HEK293 (cell line): ENCODE results near the gene SERPINI1.

ENCODE experiments used
- CTCF ChIA-PET: fragments of 350-600 bp; formaldehyde crosslinking; extraction: SDS; loops from one replicate; lab custom pipeline; 2021; ENCODE audit warnings: antibody characterized with exemption; lab: Yijun Ruan, JAX
- POLR2A ChIA-PET: fragments of 300-600 bp; formaldehyde crosslinking; extraction: SDS; loops from one replicate; lab custom pipeline; 2020; ENCODE audit warnings: antibody characterized with exemption, inconsistent platforms; lab: Yijun Ruan, JAX
- H3K27ac ChIP-seq: fragments of 200-500 bp; sonication (Bioruptor generic); 2 replicates; pipeline ENCODE4 v1.5.1; 2014; ENCODE audit warnings: low read depth, low read length, control low read depth, inconsistent platforms; ENCODE audit errors: extremely low read depth
- H3K36me3 ChIP-seq, 2 experiments: fragments of 200-500 bp in 1 of 2; sonication (Bioruptor generic) in 1 of 2; 1 replicate in 1 of 2; 2 replicates in 1 of 2; pipeline ENCODE4 v1.5.1; 2014 to 2017; ENCODE audit warnings: inconsistent platforms in 2 of 2, low read length in 2 of 2; ENCODE audit not compliant: control insufficient read depth in 2 of 2, insufficient read depth in 1 of 2
- H3K4me1 ChIP-seq: fragments of 200-500 bp; sonication (Bioruptor generic); 2 replicates; pipeline ENCODE4 v1.5.1; 2014; ENCODE audit warnings: mild to moderate bottlenecking, low read length, inconsistent platforms; ENCODE audit not compliant: control insufficient read depth, insufficient read depth
- H3K4me3 ChIP-seq: 2 replicates; pipeline ENCODE4 v1.5.1; 2011; ENCODE audit warnings: low read depth, mild to moderate bottlenecking, control low read depth, low read length, moderate library complexity
- H3K9me3 ChIP-seq: fragments of 200-500 bp; sonication (Bioruptor generic); 2 replicates; pipeline ENCODE4 v1.5.1; 2014; ENCODE audit warnings: low read depth, low read length, inconsistent platforms; ENCODE audit not compliant: control insufficient read depth, insufficient read depth
- BCL11A ChIP-seq: fragments of 450-650 bp; formaldehyde crosslinking; IDR thresholded peaks from 2 replicates; pipeline ENCODE4 v1.5.1; 2016; ENCODE audit warnings: low read depth, missing biosample characterization, missing genetic modification characterization
- EGR2 ChIP-seq: fragments of 450-650 bp; formaldehyde crosslinking; IDR thresholded peaks from 2 replicates; pipeline ENCODE4 v1.5.1; 2016; ENCODE audit warnings: low read depth, missing biosample characterization, missing genetic modification characterization
- KLF10 ChIP-seq: fragments of 450-650 bp; IDR thresholded peaks from 2 replicates; pipeline ENCODE4 v1.5.1; 2018; ENCODE audit warnings: missing biosample characterization, mild to moderate bottlenecking, missing genetic modification characterization
- MYNN ChIP-seq: fragments of 450-650 bp; formaldehyde crosslinking; IDR thresholded peaks from 2 replicates; pipeline ENCODE4 v1.5.1; 2016; ENCODE audit warnings: missing biosample characterization, missing genetic modification characterization, borderline replicate concordance
- OSR2 ChIP-seq: fragments of 450-650 bp; formaldehyde crosslinking; IDR thresholded peaks from 2 replicates; pipeline ENCODE4 v1.5.1; 2016; ENCODE audit warnings: missing biosample characterization, missing genetic modification characterization
- REST ChIP-seq: fragments of 450-650 bp; formaldehyde crosslinking; IDR thresholded peaks from 2 replicates; pipeline ENCODE4 v1.5.1; 2016; ENCODE audit warnings: missing biosample characterization, missing genetic modification characterization
- TCF7L2 ChIP-seq: IDR thresholded peaks from 2 replicates; pipeline ENCODE4 v1.6.1; 2011; ENCODE audit warnings: low read depth, mild to moderate bottlenecking, inconsistent platforms, low read length, moderate library complexity, borderline replicate concordance
- TRIM28 ChIP-seq: IDR thresholded peaks from 2 replicates; pipeline ENCODE4 v1.6.1; 2011; ENCODE audit warnings: low read length, control low read depth, borderline replicate concordance
- YY2 ChIP-seq: fragments of 450-650 bp; formaldehyde crosslinking; IDR thresholded peaks from 2 replicates; pipeline ENCODE4 v1.5.1; 2016; ENCODE audit warnings: missing biosample characterization, missing genetic modification characterization
- ZBTB20 ChIP-seq: fragments of 450-650 bp; formaldehyde crosslinking; IDR thresholded peaks from 2 replicates; pipeline ENCODE4 v1.5.1; 2016; ENCODE audit warnings: missing biosample characterization, missing genetic modification characterization
- ZBTB7A ChIP-seq: fragments of 450-650 bp; formaldehyde crosslinking; IDR thresholded peaks from 2 replicates; pipeline ENCODE4 v1.5.1; 2016; ENCODE audit warnings: low read depth, missing biosample characterization, missing genetic modification characterization
- ZFP3 ChIP-seq: fragments of 450-650 bp; formaldehyde crosslinking; IDR thresholded peaks from 2 replicates; pipeline ENCODE4 v1.5.1; 2016; ENCODE audit warnings: low read depth, missing biosample characterization, missing genetic modification characterization
- ZIC2 ChIP-seq: fragments of 450-650 bp; formaldehyde crosslinking; IDR thresholded peaks from 2 replicates; pipeline ENCODE4 v1.5.1; 2016; ENCODE audit warnings: missing biosample characterization, missing genetic modification characterization
- ZNF138 ChIP-seq: fragments of 450-650 bp; formaldehyde crosslinking; IDR thresholded peaks from 2 replicates; pipeline ENCODE4 v1.5.1; 2016; ENCODE audit warnings: missing biosample characterization, missing genetic modification characterization, borderline replicate concordance
- ZNF157 ChIP-seq: fragments of 450-650 bp; formaldehyde crosslinking; IDR thresholded peaks from 2 replicates; pipeline ENCODE4 v1.5.1; 2016; ENCODE audit warnings: missing biosample characterization, missing genetic modification characterization
- ZNF16 ChIP-seq: fragments of 450-650 bp; formaldehyde crosslinking; IDR thresholded peaks from 2 replicates; pipeline ENCODE4 v1.5.1; 2016; ENCODE audit warnings: low read depth, missing biosample characterization, missing genetic modification characterization
- ZNF18 ChIP-seq: fragments of 450-650 bp; formaldehyde crosslinking; IDR thresholded peaks from 2 replicates; pipeline ENCODE4 v1.5.1; 2016; ENCODE audit warnings: missing biosample characterization, missing genetic modification characterization
- ZNF211 ChIP-seq: fragments of 450-650 bp; formaldehyde crosslinking; IDR thresholded peaks from 2 replicates; pipeline ENCODE4 v1.5.1; 2016; ENCODE audit warnings: low read depth, missing biosample characterization, missing genetic modification characterization
- ZNF221 ChIP-seq: fragments of 450-650 bp; formaldehyde crosslinking; IDR thresholded peaks from 2 replicates; pipeline ENCODE4 v1.5.1; 2017; ENCODE audit warnings: missing biosample characterization, missing genetic modification characterization, borderline replicate concordance
- ZNF239 ChIP-seq: fragments of 450-650 bp; formaldehyde crosslinking; IDR thresholded peaks from 2 replicates; pipeline ENCODE4 v1.5.1; 2016; ENCODE audit warnings: missing biosample characterization, missing genetic modification characterization
- ZNF404 ChIP-seq: fragments of 450-650 bp; formaldehyde crosslinking; IDR thresholded peaks from 2 replicates; pipeline ENCODE4 v1.5.1; 2017; ENCODE audit warnings: missing biosample characterization, missing genetic modification characterization
- ZNF423 ChIP-seq: fragments of 450-650 bp; formaldehyde crosslinking; IDR thresholded peaks from 2 replicates; pipeline ENCODE4 v1.5.1; 2016; ENCODE audit warnings: missing biosample characterization, missing genetic modification characterization
- ZNF529 ChIP-seq: fragments of 450-650 bp; formaldehyde crosslinking; IDR thresholded peaks from 2 replicates; pipeline ENCODE4 v1.5.1; 2017; ENCODE audit warnings: missing genetic modification characterization, missing biosample characterization; ENCODE audit not compliant: insufficient replicate concordance
- ZNF600 ChIP-seq: fragments of 450-650 bp; formaldehyde crosslinking; IDR thresholded peaks from 2 replicates; pipeline ENCODE4 v1.5.1; 2016; ENCODE audit warnings: missing biosample characterization, missing genetic modification characterization
- ZNF610 ChIP-seq: fragments of 450-650 bp; formaldehyde crosslinking; IDR thresholded peaks from 2 replicates; pipeline ENCODE4 v1.5.1; 2016; ENCODE audit warnings: missing biosample characterization, missing genetic modification characterization, borderline replicate concordance
- ZNF639 ChIP-seq: fragments of 450-650 bp; formaldehyde crosslinking; IDR thresholded peaks from 2 replicates; pipeline ENCODE4 v1.5.1; 2016; ENCODE audit warnings: missing biosample characterization, missing genetic modification characterization
- ZNF660 ChIP-seq: fragments of 450-650 bp; IDR thresholded peaks from 2 replicates; pipeline ENCODE4 v1.5.1; 2018; ENCODE audit warnings: missing biosample characterization, mild to moderate bottlenecking, missing genetic modification characterization
- ZNF768 ChIP-seq: fragments of 450-650 bp; formaldehyde crosslinking; IDR thresholded peaks from 2 replicates; pipeline ENCODE4 v1.5.1; 2018; ENCODE audit warnings: missing biosample characterization, mild to moderate bottlenecking, missing genetic modification characterization
- ZNF777 ChIP-seq: fragments of 450-650 bp; formaldehyde crosslinking; IDR thresholded peaks from 2 replicates; pipeline ENCODE4 v1.5.1; 2017; ENCODE audit warnings: missing biosample characterization, missing genetic modification characterization, borderline replicate concordance

The SERPINI1 gene

GRCh38 chr3:167798443-167798842 is 62.9 kb downstream of the SERPINI1 start:
- ChIA-PET POLR2A (no interaction called here), CTCF (no interaction called here)
- TF ChIP-seq ZNF768 (no peak), ZNF404 (tag by site-specific recombination) (no peak), ZNF777 (tag by site-specific recombination) (no peak), YY2 (tag by site-specific recombination) (no peak), ZFP3 (tag by site-specific recombination) (no peak), ZBTB7A (tag by site-specific recombination) (no peak), TCF7L2 (no peak), EGR2 (tag by site-specific recombination) (no peak), REST (tag by site-specific recombination) (no peak), ZNF239 (tag by site-specific recombination) (no peak)
- H3K9me3 ChIP-seq: no peaks in the 10 kb centered on the region
- H3K36me3 ChIP-seq: no peaks in the 10 kb centered on the region
- H3K4me1 ChIP-seq: no peaks in the 10 kb centered on the region
- H3K4me3 ChIP-seq: no peak overlapping the region
- H3K27ac ChIP-seq: no peak overlapping the region

- H3K4me3 ChIP-seq: no peak overlapping the region
- H3K36me3 ChIP-seq: no peaks in the 10 kb centered on the region
- ChIA-PET POLR2A (no interaction called here), CTCF (no interaction called here)
- no peaks in the 10 kb centered on the region for H3K9me3 ChIP-seq
- no peak for TF ChIP-seq KLF10 (tag by site-specific recombination)
- no peak for TF ChIP-seq TRIM28
- no peak for TF ChIP-seq MYNN
- TF ChIP-seq ZBTB20: no peak
- TF ChIP-seq ZNF239 (tag by site-specific recombination): no peak
- TF ChIP-seq ZNF16 (tag by site-specific recombination): no peak
- no peak for TF ChIP-seq ZNF423
- H3K4me1 ChIP-seq: no peaks in the 10 kb centered on the region
- no peak overlapping the region for H3K27ac ChIP-seq
Measured at GRCh38 chr3:167808910-167809309, 73.4 kb downstream of the SERPINI1 start.

- H3K27ac ChIP-seq: no peak overlapping the region
Measured at GRCh38 chr3:167810236-167810635, 74.7 kb downstream of the SERPINI1 start.

GRCh38 chr3:167811031-167811430 is 75.5 kb downstream of the SERPINI1 start:
- Histone ChIP-seq H3K27ac (no peak overlapping the region), H3K9me3 (no peaks in the 10 kb centered on the region), H3K36me3 (no peaks in the 10 kb centered on the region), H3K4me3 (no peak overlapping the region), H3K4me1 (no peaks in the 10 kb centered on the region)
- CTCF ChIA-PET: no interaction called here
- POLR2A ChIA-PET: no interaction called here
- TF ChIP-seq ZNF610 (tag by site-specific recombination) (no peak), ZNF423 (no peak), ZNF221 (no peak), ZNF138 (tag by site-specific recombination) (no peak), ZNF639 (tag by site-specific recombination) (no peak), ZIC2 (tag by site-specific recombination) (no peak), ZNF157 (tag by site-specific recombination) (no peak), YY2 (tag by site-specific recombination) (no peak), ZNF18 (tag by site-specific recombination) (no peak)

More at GRCh38 chr3:167810236-167810635, 74.7 kb downstream of the SERPINI1 start:
- H3K4me3 ChIP-seq: no peak overlapping the region
- H3K36me3 ChIP-seq: no peaks in the 10 kb centered on the region
- TF ChIP-seq ZNF660 (tag by site-specific recombination) (no peak), ZNF600 (tag by site-specific recombination) (no peak), ZNF529 (tag by site-specific recombination) (no peak), BCL11A (tag by site-specific recombination) (no peak), OSR2 (tag by site-specific recombination) (no peak), ZBTB20 (no peak), ZNF211 (tag by site-specific recombination) (no peak)
- H3K4me1 ChIP-seq: no peaks in the 10 kb centered on the region
- H3K9me3 ChIP-seq: no peaks in the 10 kb centered on the region
- POLR2A ChIA-PET: no interaction called here
- CTCF ChIA-PET: no interaction called here
